GM12878 (cell line): ENCODE measurements around the gene APBA1. TPM values are rescaled to one million over a fixed set of nuclear protein-coding genes. Genes with fewer than 3 reads are reported as not detected.

Experiments used
- ATAC-seq: fragments of 200-7000 bp; cut with Tn5 transposase; 3 replicates; pipeline ENCODE4 v1.9.1; 2020; ENCODE audit warnings: mild to moderate bottlenecking, moderate library complexity
- BruUV-seq: library from RNA; stranded (reverse); fragments of 400-500 nt; replicated peaks from 2 replicates; lab custom pipeline; 2021; lab: Mats Ljungman, UMichigan
- CTCF ChIA-PET: fragments of 300-600 bp; sonication (Branson Sonifier 250); formaldehyde crosslinking; extraction: SDS; loops from one replicate; lab custom pipeline; 2021; ENCODE audit warnings: inconsistent platforms; lab: Yijun Ruan, JAX
- POLR2A ChIA-PET: fragments of 350-600 bp; formaldehyde crosslinking; extraction: SDS; loops from one replicate; lab custom pipeline; 2021; ENCODE audit warnings: inconsistent platforms; lab: Charles Lee
- RAD21 ChIA-PET: fragments of 300-600 bp; sonication (Branson Sonifier 250); formaldehyde crosslinking; loops from one replicate; lab custom pipeline; 2023; ENCODE audit warnings: antibody characterized with exemption; ENCODE audit not compliant: unreplicated experiment; lab: Charles Lee
- SMC1A ChIA-PET: fragments of 300-600 bp; sonication (Branson Sonifier 250); formaldehyde crosslinking; loops from one replicate; lab custom pipeline; 2023; ENCODE audit not compliant: unreplicated experiment, uncharacterized antibody; lab: Charles Lee
- DNase-seq: peaks from one replicate; pipeline ENCODE4 v3.0.0-alpha.2; 2011; ENCODE audit warnings: low read depth, low spot score
- FAIRE-seq: peaks from 3 replicates; lab custom pipeline; 2011; peaks lifted over from hg19 to GRCh38; lab: Jason Lieb, UNC
- H2AFZ ChIP-seq: 2 replicates; pipeline ENCODE4 v1.6.0; 2011; ENCODE audit warnings: low read depth, low read length, control low read depth; ENCODE audit not compliant: control insufficient read depth
- H3K27ac ChIP-seq: 2 replicates; pipeline ENCODE4 v1.5.1; 2011; ENCODE audit warnings: control low read depth; ENCODE audit not compliant: control insufficient read depth, insufficient read depth
- H3K27me3 ChIP-seq, 2 experiments: replicated peaks in 1 of 2; 2 replicates each; pipeline versions ENCODE4 v1.6.0 to v1.6.1; 2011; ENCODE audit warnings: low read length in 1 of 2; ENCODE audit not compliant: control insufficient read depth in 2 of 2, insufficient read depth in 2 of 2
- H3K36me3 ChIP-seq, 2 experiments: 2 replicates each; pipeline ENCODE4 v1.5.1; 2011; ENCODE audit warnings: low read length in 1 of 2; ENCODE audit not compliant: control insufficient read depth in 2 of 2, insufficient read depth in 2 of 2
- H3K4me1 ChIP-seq: 2 replicates; pipeline ENCODE4 v1.6.1; 2011; ENCODE audit warnings: mild to moderate bottlenecking, low read length, moderate library complexity, mixed read lengths; ENCODE audit not compliant: control insufficient read depth, insufficient read depth
- H3K4me2 ChIP-seq: 2 replicates; pipeline ENCODE4 v1.6.0; 2011; ENCODE audit warnings: control low read depth; ENCODE audit not compliant: control insufficient read depth, insufficient read depth
- H3K4me3 ChIP-seq: fragments of 200-600 bp; sonication (generic); 2 replicates; pipeline ENCODE4 v1.5.1; 2016
- H3K79me2 ChIP-seq: 2 replicates; pipeline ENCODE4 v1.6.0; 2011; ENCODE audit warnings: low read length; ENCODE audit not compliant: control insufficient read depth, insufficient read depth
- H3K9ac ChIP-seq: 2 replicates; pipeline ENCODE4 v1.8.0; 2011; ENCODE audit warnings: low read length, control low read depth, mixed read lengths; ENCODE audit not compliant: control insufficient read depth, insufficient read depth
- H3K9me3 ChIP-seq: replicated peaks from 3 replicates; pipeline ENCODE4 v1.5.1; 2011; ENCODE audit warnings: mild to moderate bottlenecking, low read length; ENCODE audit not compliant: control insufficient read depth, insufficient read depth
- H4K20me1 ChIP-seq: 2 replicates; pipeline ENCODE4 v1.6.0; 2011; ENCODE audit not compliant: control insufficient read depth, insufficient read depth
- CREB1 ChIP-seq: IDR thresholded peaks from 2 replicates; pipeline ENCODE4 v1.6.1; 2012; ENCODE audit warnings: low read depth, mild to moderate bottlenecking, inconsistent platforms
- E2F4 ChIP-seq: IDR thresholded peaks from 2 replicates; pipeline ENCODE4 v1.6.1; 2012; ENCODE audit warnings: low read depth, low read length, improper control_type of control experiment
- EP300 ChIP-seq, 2 experiments: fragments of 150-350 bp in 1 of 2; IDR thresholded peaks; 2 replicates each; pipeline ENCODE4 v1.6.1; 2011 to 2012; ENCODE audit warnings: low read depth in 2 of 2, low read length in 2 of 2, borderline replicate concordance in 1 of 2, improper control_type of control experiment in 1 of 2, inconsistent platforms in 1 of 2; ENCODE audit not compliant: control insufficient read depth in 1 of 2
- HDAC2 ChIP-seq: fragments of 200-600 bp; sonication (generic); IDR thresholded peaks from 2 replicates; pipeline ENCODE4 v1.6.1; 2017
- HDGF ChIP-seq: fragments of 450-650 bp; IDR thresholded peaks from 2 replicates; pipeline ENCODE4 v1.6.1; 2016; ENCODE audit warnings: antibody characterized with exemption
- HSF1 ChIP-seq: fragments of 150-350 bp; IDR thresholded peaks from 2 replicates; pipeline ENCODE4 v1.6.1; 2014; ENCODE audit warnings: mild to moderate bottlenecking, low read depth, low read length
- MEF2A ChIP-seq: IDR thresholded peaks from 2 replicates; pipeline ENCODE4 v1.6.1; 2011; ENCODE audit warnings: low read depth, mild to moderate bottlenecking, low read length, moderate library complexity; ENCODE audit not compliant: insufficient read depth
- MTA2 ChIP-seq: fragments of 450-650 bp; IDR thresholded peaks from 2 replicates; pipeline ENCODE4 v1.6.1; 2016; ENCODE audit warnings: low read depth, mild to moderate bottlenecking, moderate library complexity
- NBN ChIP-seq: fragments of 450-650 bp; IDR thresholded peaks from 2 replicates; pipeline ENCODE4 v1.6.1; 2016
- PKNOX1 ChIP-seq: fragments of 450-650 bp; IDR thresholded peaks from 2 replicates; pipeline ENCODE4 v1.6.1; 2016; ENCODE audit warnings: mild to moderate bottlenecking
- STAT1 ChIP-seq: fragments of 450-650 bp; conservative IDR thresholded peaks from 2 replicates; pipeline ENCODE4 v1.6.1; 2014; ENCODE audit warnings: antibody characterized with exemption, mild to moderate bottlenecking
- WGBS: methylation state at CpG from one replicate; pipeline ENCODE4 v1.1.6; 2016; ENCODE audit warnings: low lambda C conversion rate; ENCODE audit not compliant: insufficient replicate concordance, insufficient coverage; ENCODE audit errors: missing lambda C conversion rate; 5-methylcytosine and 5-hydroxymethylcytosine counted together
- in situ Hi-C: fragments of 300-500 bp; cut with MboI; formaldehyde crosslinking; loops from 9 replicates; pipeline ENCODE4 v1.14.3; 2018; ENCODE audit warnings: mixed read lengths
- intact Hi-C: fragments of 100-400 bp; cut with micrococcal nuclease; formaldehyde crosslinking; loops from one replicate; pipeline ENCODE4 v1.14.2; 2022; ENCODE audit not compliant: unreplicated experiment
- polyA plus RNA-seq, 11 experiments: library from polyadenylated mRNA; depleted of rRNA in 4 of 11; unstranded in 6 of 11; stranded (reverse) in 5 of 11; fragments of >200 nt; fragmentation: Nextera tagmentation in 4 of 11; fragmentation: Illumina TruSeq in 1 of 11; extraction: Ambion mirVana in 4 of 11; extraction: Trizol in 1 of 11; gene quantifications; 1 replicate in 1 of 11; 2 replicates in 10 of 11; pipeline versions ENCODE4 v1.2.1 to v1.2.3, GENCODE V29; 2011 to 2016; ENCODE audit warnings: inconsistent platforms in 2 of 11, missing spikeins in 2 of 11, low read depth in 1 of 11
- total RNA-seq, 4 experiments: library from RNA; depleted of rRNA in 3 of 4; stranded (reverse); fragments of >200 nt in 3 of 4; fragmentation: Illumina TruSeq in 1 of 4; extraction: Trizol in 1 of 4; gene quantifications; 2 replicates each; pipeline versions ENCODE4 v1.2.1 to v1.2.3, GENCODE V29; 2013 to 2021

The APBA1 gene
- total and polyA plus RNA-seq, 10 of the 15 experiments (the other 5 are each of a cell fraction or from before 2014, with no cell fraction given), result 0.01 to 1.3 (median 0.05) TPM; not detected in 7

- RAD21 ChIA-PET, result no interaction called here
- BruUV-seq, result no TSS peak
- Histone ChIP-seq H3K4me3 (no peak overlapping the region), H3K36me3 (peaks cover 1 to 10% of the 10 kb centered on the region in 2 experiments; a peak in 2 of 4 replicates), H3K4me2 (no peak overlapping the region), H3K4me1 (no peaks in the 10 kb centered on the region), H3K9me3 (no peaks in the 10 kb centered on the region), H3K79me2 (no peaks in the 10 kb centered on the region), H3K9ac (no peak overlapping the region), H4K20me1 (no peaks in the 10 kb centered on the region), H2AFZ (no peak overlapping the region), H3K27me3 (no peaks in the 10 kb centered on the region), H3K27ac (no peak overlapping the region)
- intact Hi-C loops (no loop called here), in situ Hi-C loops (no loop called here)
- SMC1A ChIA-PET, result no interaction called here
- ATAC-seq (no peak), FAIRE-seq (no peak), DNase-seq (no peak)
- CTCF ChIA-PET, result interaction anchor here (1.2 kb wide), 1 partner anchor 17 kb away, joined by 3 read pairs; no protein-coding TSS in a partner anchor
- TF ChIP-seq NBN (no peak), PKNOX1 (no peak), STAT1 (no peak), HDGF (no peak), HSF1 (no peak), HDAC2 (no peak), E2F4 (no peak), EP300 (IDR thresholded peaks at IDR 0.05; ENCODE audit: borderline replicate concordance in 1 of 2, control insufficient read depth in 1 of 2, low read depth in 2 of 2, low read length in 2 of 2) (no peak), MTA2 (no peak), MEF2A (no peak), CREB1 (no peak)
- POLR2A ChIA-PET, result no interaction called here
- WGBS, result 96% methylated on average over 1 of the region's 1 CpG
These were observed 43.7 kb upstream of the APBA1 start for GRCh38 chr9:69715825-69716224.
